Vagina (tissue), 2 donors: ENCODE measurements around the gene BFSP2.
"Not testable (repeated sequence)": the region's sequence is repeated elsewhere in the genome, so short reads cannot be mapped to it uniquely, and the experiment has no call there.

ENCODE experiments used
- CTCF ChIP-seq, 3 experiments: fragments of 450-650 bp in 2 of 3; fragments of 200-600 bp in 1 of 3; sonication (generic) in 1 of 3; IDR thresholded peaks; one replicate each; pipeline ENCODE4 v1.5.1; 2017 to 2019; ENCODE audit warnings: antibody characterized with exemption in 3 of 3, mild to moderate bottlenecking in 2 of 3, moderate library complexity in 2 of 3
- POLR2A ChIP-seq, 2 donors: fragments of 450-650 bp; IDR thresholded peaks; one replicate each; pipeline ENCODE4 v1.6.1; 2017; ENCODE audit warnings: antibody characterized with exemption in 2 of 2, mild to moderate bottlenecking in 2 of 2, moderate library complexity in 2 of 2
- POLR2AphosphoS5 ChIP-seq, 2 donors: sonication (generic); formaldehyde crosslinking; IDR thresholded peaks; one replicate each; pipeline ENCODE4 v1.9.0; 2017; ENCODE audit warnings: antibody characterized with exemption in 2 of 2, mild to moderate bottlenecking in 2 of 2, low read depth in 1 of 2; ENCODE audit not compliant: insufficient read depth in 1 of 2

- TF ChIP-seq CTCF (IDR thresholded peaks at IDR 0.05); POLR2A (IDR thresholded peaks at IDR 0.05); POLR2AphosphoS5 (IDR thresholded peaks at IDR 0.05; ENCODE audit: insufficient read depth in 1 of 2, low read depth in 1 of 2): not testable (repeated sequence)
Observed at GRCh38 chr3:133523758-133524157, 123.9 kb downstream of the BFSP2 start.
